Measurements from ENCODE around the gene LSG1.

The LSG1 gene

DNA sequence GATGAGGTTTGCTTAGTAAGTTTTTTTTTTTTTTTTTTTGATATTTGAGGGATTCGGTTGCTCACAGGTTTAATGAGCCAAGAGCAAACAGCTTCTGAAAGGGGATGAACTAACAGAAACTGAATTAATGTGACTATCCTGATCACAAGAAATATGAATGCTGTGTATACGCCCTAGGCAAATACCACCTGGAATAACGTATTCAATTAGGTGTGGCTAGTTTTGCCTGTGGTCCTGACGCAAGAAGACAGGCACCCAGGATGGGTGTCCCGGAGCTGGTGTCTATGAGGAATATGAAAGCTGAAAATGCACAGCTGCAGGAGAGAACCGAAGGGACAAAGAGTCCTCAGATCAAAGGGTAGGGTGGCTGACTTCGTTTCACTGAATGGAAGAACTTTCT lies 14.6 kb downstream of the LSG1 start:
- H2AFZ ChIP-seq (ENCODE audit: low read length) = no peak overlapping the region
- peaks cover 17% of the 10 kb centered on the region for H3K36me3 ChIP-seq (replicated peaks; ENCODE audit: insufficient read depth, low read length)
- no peaks in the 10 kb centered on the region for H3K27me3 ChIP-seq (replicated peaks; ENCODE audit: insufficient read depth, low read length)
- H4K20me1 ChIP-seq (ENCODE audit: insufficient read depth, low read length) = no peaks in the 10 kb centered on the region
- no peaks in the 10 kb centered on the region for H3K4me1 ChIP-seq (ENCODE audit: low read length)
- H3K9me3 ChIP-seq (replicated peaks; ENCODE audit: insufficient read depth, low read length) = no peaks in the 10 kb centered on the region
- H3K27ac ChIP-seq (ENCODE audit: low read length) = no peak overlapping the region
- TF ChIP-seq EZH2phosphoT487 (IDR thresholded peaks at IDR 0.05; ENCODE audit: low read length) (no peak), EZH2 (optimal IDR thresholded peaks at IDR 0.05; ENCODE audit: low read depth, low read length) (no peak)
- TF ChIP-seq, protein P1, sequence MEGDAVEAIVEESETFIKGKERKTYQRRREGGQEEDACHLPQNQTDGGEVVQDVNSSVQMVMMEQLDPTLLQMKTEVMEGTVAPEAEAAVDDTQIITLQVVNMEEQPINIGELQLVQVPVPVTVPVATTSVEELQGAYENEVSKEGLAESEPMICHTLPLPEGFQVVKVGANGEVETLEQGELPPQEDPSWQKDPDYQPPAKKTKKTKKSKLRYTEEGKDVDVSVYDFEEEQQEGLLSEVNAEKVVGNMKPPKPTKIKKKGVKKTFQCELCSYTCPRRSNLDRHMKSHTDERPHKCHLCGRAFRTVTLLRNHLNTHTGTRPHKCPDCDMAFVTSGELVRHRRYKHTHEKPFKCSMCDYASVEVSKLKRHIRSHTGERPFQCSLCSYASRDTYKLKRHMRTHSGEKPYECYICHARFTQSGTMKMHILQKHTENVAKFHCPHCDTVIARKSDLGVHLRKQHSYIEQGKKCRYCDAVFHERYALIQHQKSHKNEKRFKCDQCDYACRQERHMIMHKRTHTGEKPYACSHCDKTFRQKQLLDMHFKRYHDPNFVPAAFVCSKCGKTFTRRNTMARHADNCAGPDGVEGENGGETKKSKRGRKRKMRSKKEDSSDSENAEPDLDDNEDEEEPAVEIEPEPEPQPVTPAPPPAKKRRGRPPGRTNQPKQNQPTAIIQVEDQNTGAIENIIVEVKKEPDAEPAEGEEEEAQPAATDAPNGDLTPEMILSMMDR (IDR thresholded peaks at IDR 0.05; ENCODE audit: low read length) = no peak
- H3K79me2 ChIP-seq (ENCODE audit: low read length) = peaks cover 12% of the 10 kb centered on the region; the same call in 1 of the 2 replicates
- H3F3A ChIP-seq (ENCODE audit: insufficient read depth, low read length) = no peaks in the 10 kb centered on the region
- no peaks in the 10 kb centered on the region for H3K9me2 ChIP-seq (replicated peaks; ENCODE audit: insufficient read depth, low read length)
- no peak overlapping the region for H3K4me2 ChIP-seq (ENCODE audit: low read depth, low read length)
- no peak overlapping the region for H3K9ac ChIP-seq (ENCODE audit: low read length)
- no peak overlapping the region for H3K4me3 ChIP-seq (ENCODE audit: low read length)
- no peak for DNase-seq

DNA sequence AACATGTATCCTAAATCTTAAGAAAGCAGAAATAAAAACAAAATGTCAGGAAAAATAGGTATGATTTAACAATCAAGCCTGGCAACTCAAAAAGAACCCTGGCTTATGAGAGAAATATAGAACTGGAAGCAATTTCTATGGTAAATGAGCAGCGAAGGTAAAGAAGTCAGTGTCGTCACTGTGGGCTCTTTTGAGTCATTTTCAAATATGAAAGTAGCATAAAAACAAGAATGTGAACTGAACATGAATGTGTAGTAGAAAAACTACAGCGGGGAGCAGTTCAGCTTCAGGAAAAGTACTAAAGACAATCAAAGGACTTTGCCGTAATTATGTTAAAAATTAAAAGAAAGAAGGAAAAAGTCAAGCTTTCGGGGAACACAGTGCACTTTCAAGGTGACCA lies 17.5 kb downstream of the LSG1 start:
- Histone ChIP-seq H3K36me3 (replicated peaks; ENCODE audit: insufficient read depth, low read length) (peaks cover 34% of the 10 kb centered on the region), H2AFZ (ENCODE audit: low read length) (no peak overlapping the region), H3K4me3 (ENCODE audit: low read length) (no peak overlapping the region), H3K27ac (ENCODE audit: low read length) (no peak overlapping the region), H3K4me1 (ENCODE audit: low read length) (no peaks in the 10 kb centered on the region), H3K9me3 (replicated peaks; ENCODE audit: insufficient read depth, low read length) (no peaks in the 10 kb centered on the region), H3K9me2 (replicated peaks; ENCODE audit: insufficient read depth, low read length) (no peaks in the 10 kb centered on the region), H3F3A (ENCODE audit: insufficient read depth, low read length) (no peaks in the 10 kb centered on the region), H4K20me1 (ENCODE audit: insufficient read depth, low read length) (no peaks in the 10 kb centered on the region), H3K4me2 (ENCODE audit: low read depth, low read length) (no peak overlapping the region), H3K27me3 (replicated peaks; ENCODE audit: insufficient read depth, low read length) (no peaks in the 10 kb centered on the region), H3K79me2 (ENCODE audit: low read length) (no peaks in the 10 kb centered on the region; the same call in 1 of the 2 replicates), H3K9ac (ENCODE audit: low read length) (no peak overlapping the region)
- DNase-seq = no peak
- TF ChIP-seq, protein P1 (IDR thresholded peaks at IDR 0.05; ENCODE audit: low read length) = no peak
- TF ChIP-seq EZH2phosphoT487 (IDR thresholded peaks at IDR 0.05; ENCODE audit: low read length) = no peak
- no peak for TF ChIP-seq EZH2 (optimal IDR thresholded peaks at IDR 0.05; ENCODE audit: low read depth, low read length)

DNA sequence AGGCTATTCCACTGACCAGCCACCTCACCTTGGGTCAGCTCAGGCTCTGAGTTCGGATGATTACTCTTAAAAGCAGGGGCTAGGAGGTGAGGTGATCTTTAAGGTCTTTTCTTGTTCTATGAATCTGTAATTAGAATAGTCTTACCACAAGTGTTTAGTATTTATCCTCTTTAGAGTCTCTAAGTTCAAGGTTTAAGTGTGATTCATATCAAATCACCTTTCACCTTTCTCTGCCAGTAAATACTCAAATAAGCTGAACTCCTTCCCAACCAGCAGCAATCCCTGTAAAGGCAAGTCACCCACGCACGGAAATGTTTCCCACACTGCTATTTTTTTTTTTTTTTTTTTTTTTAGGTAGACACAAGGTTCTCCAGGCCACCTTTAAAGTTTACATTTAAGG lies 24.2 kb downstream of the LSG1 start:
- no peak overlapping the region for H3K4me3 ChIP-seq (ENCODE audit: low read length)
- H2AFZ ChIP-seq (ENCODE audit: low read length) = no peak overlapping the region
- TF ChIP-seq, protein P1 (IDR thresholded peaks at IDR 0.05; ENCODE audit: low read length) = no peak
- TF ChIP-seq EZH2 (optimal IDR thresholded peaks at IDR 0.05; ENCODE audit: low read depth, low read length) (no peak), EZH2phosphoT487 (IDR thresholded peaks at IDR 0.05; ENCODE audit: low read length) (no peak)

More for the DNA sequence above, 24.2 kb downstream of the LSG1 start:
- Histone ChIP-seq H3K79me2 (ENCODE audit: low read length) (no peaks in the 10 kb centered on the region; the same call in 1 of the 2 replicates), H4K20me1 (ENCODE audit: insufficient read depth, low read length) (no peaks in the 10 kb centered on the region), H3K36me3 (replicated peaks; ENCODE audit: insufficient read depth, low read length) (peaks cover 32% of the 10 kb centered on the region), H3K9ac (ENCODE audit: low read length) (no peak overlapping the region), H3F3A (ENCODE audit: insufficient read depth, low read length) (no peaks in the 10 kb centered on the region), H3K4me2 (ENCODE audit: low read depth, low read length) (no peak overlapping the region), H3K9me2 (replicated peaks; ENCODE audit: insufficient read depth, low read length) (no peaks in the 10 kb centered on the region), H3K27ac (ENCODE audit: low read length) (no peak overlapping the region), H3K4me1 (ENCODE audit: low read length) (no peaks in the 10 kb centered on the region), H3K9me3 (replicated peaks; ENCODE audit: insufficient read depth, low read length) (no peaks in the 10 kb centered on the region), H3K27me3 (replicated peaks; ENCODE audit: insufficient read depth, low read length) (no peaks in the 10 kb centered on the region)
- DNase-seq = no peak

All from MM.1S (cell line).